Stimulated activated CD8-positive, alpha-beta memory T cell treated with anti-CD3 and anti-CD28 coated beads, Interleukin-15, amount 100 ng/mL, for 24 hours (primary cell): ENCODE measurements around the gene TMEM213.

Experiments used
- DNase-seq: peaks from one replicate; pipeline ENCODE4 v3.0.0-alpha.2; 2020; ENCODE audit warnings: low read depth

TMEM213 gene

DNA sequence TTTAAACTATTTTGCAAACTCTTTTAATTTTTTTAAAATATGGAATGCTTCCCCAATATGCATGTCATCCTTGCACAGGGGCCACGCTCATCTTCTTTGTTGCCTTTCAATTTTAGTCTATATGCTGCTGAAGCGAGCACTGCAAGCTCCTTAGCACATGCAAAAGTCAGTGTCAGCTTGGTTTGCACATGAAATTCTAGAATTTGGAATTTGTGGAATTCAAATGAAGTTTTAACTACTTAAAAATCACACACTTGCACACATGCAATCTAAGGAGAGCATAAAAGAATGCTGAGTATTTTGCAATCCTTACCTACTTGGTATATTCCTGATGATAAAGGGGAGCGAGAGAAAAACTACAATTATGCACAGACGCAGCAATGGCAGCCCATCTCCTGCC is 78.5 kb downstream of the TMEM213 start:
- no peak for DNase-seq

DNA sequence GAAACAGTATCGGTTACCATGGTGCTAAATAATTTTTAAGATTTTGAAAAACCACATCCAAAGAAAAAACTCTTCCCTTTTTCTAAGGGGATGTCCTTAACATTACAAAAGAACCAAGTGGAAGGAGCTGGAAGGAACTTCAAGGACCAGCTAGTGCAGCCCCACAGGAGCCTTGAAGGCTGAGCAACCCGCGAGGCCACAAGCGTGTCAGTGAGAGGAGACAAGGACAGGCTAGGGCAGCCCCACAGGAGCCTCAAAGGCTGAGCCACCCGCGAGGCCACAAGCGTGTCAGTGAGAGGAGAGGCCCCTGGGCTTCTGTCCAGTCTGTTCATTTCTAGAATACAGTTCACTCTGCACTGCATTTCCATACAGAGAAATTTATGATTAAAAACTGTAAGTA is 80.3 kb downstream of the TMEM213 start:
- no peak for DNase-seq

DNA sequence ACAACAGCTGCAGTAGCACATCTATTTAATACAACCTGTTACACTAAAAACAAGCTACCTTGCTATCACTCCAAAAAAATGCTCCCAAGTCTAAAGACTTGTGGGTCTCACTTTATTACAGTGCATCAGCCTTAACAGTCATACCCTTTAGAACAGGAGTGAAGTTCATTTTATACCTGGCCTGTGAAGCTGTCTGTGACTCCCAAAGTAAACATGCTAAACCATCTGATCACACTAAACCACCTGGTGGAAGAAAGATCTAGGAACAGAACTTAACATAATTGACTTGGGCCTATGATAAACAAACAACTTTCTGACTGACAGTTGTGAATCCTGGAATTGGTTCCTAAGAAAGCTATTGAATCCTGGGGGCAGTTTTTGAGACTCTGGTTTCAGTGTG is 81.1 kb downstream of the TMEM213 start:
- DNase-seq: no peak

DNA sequence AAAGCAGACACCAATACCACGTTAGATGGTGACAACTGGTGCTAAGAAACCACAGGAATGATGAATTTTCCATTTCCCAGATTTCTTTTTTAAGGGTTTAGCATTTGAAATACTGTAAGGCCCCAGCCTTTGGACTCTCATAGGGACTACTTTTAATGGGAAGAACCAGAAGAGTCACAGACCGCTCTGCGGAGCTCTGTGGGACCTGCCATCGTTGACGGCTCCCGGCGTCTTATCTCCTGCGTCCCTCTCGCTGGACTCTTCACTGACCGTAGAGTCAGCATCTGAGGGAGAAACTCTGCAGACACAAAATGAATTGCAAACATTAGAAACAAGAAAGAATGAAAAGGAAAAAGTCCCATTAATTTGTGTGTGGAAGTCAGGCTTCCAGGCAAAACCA is 81.6 kb downstream of the TMEM213 start:
- no peak for DNase-seq

DNA sequence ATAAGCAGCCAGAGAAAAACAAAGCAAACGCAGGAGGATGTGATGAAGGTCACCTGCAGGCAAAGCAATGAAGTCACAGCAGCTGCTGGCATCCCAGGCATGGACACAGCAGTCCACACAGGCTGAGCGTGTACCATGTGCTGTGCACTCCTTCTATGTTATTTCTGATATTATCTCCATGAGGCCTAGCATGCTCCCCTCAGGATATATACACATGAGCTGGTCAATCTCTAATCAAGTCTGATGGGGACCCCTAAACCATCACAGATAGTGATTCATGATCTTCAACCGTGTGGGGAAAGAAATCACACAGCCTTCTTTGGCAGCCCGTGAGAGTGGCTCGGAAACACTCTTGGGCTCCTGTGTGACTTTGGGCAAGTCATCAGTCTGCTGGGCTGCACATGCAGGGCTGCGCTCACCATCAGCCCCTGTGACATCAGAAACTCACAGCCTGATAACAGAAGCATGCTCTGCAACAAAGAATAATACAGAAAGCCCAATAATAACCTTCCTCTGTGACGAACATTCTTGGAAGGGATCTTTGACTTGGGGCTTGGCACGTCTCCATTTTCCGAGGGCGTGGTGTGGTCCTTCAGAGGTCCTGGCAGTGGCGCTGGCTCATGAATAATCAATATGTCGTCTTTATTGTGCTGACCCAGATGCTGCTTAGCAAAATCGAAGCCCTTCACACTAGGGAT is 83.2 kb downstream of the TMEM213 start:
- no peak for DNase-seq

DNA sequence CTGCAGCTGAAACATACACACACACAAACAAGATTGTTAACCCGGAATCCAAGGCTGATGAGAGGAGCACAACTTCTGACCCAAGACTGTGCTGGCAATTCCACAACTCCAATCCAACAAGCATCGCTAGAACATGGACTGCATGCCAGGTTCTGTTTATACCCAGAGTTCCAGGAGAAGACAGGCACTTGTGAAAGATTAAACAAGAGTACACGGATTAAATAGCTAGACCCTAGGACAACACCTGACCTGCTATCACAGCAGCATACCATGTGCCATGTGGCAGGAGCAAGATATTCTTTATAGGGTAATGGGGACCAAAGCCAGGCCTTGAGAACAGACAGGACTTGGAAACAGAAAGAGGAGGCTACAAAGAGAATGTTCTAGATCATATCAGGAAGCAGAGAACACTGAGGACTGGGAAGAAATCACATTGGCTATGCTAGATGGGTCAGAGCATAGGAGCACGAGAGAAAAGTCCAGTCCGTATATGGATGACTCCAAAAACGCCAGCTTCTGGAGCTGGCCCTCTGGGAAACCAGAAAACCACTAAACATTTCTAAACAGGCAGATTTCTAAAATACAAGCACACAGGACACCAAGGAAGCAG is 83.9 kb downstream of the TMEM213 start:
- DNase-seq: no peak

DNA sequence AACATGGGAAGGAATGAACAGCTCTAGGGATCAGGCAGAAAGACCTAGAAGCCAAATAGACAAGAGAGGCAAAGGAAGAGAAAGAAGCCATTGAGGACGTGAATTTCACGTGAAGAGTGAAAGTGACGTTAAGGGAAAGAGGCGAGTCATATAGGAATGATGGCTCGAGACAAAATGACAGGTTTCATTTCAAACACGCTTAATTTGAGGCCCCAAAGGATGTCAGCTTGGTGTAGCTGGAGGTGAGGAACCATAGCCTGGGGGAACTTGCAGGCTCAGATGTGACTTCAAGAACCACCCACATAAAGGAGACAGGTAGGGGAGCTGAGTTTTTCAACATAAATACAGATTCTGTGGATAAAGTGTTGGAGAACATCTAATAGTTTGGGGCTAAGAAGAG is 84.5 kb downstream of the TMEM213 start:
- DNase-seq: no peak

DNA sequence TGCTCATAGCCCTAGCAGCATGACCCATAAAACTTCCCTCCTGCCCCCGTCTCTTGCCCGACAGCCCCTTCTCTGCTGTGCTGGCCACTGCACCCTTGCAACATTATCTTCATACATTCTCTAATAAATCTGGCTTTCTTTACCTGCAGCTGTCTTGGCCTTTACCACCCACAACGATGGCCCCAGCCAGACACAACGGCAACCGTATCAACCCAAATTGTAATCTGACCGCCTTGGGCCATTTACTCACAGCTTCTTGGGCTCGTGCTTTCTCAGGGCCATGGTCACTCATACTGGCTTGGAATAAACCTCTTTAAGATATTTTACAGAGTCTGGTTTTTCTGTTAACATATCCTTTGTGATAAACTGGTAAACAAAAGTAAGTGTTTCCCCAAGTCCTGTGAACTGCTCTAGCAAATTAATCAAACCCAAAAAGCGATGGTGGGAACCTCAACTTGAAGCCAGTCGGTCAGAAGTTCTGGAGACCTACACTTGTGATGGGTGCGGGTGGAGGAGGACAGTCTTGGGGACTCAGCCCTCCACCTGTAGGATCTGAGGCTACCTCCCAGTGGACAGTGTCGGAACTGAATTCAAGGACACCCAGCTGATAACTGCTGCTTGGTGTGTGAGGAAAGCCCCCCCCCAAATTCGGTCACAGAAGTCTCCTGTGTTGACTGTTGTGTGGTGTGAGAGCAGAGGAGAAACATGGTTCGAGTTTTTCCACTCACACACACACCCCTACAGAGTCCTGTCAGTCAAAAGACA is 87.8 kb downstream of the TMEM213 start:
- DNase-seq: no peak

DNA sequence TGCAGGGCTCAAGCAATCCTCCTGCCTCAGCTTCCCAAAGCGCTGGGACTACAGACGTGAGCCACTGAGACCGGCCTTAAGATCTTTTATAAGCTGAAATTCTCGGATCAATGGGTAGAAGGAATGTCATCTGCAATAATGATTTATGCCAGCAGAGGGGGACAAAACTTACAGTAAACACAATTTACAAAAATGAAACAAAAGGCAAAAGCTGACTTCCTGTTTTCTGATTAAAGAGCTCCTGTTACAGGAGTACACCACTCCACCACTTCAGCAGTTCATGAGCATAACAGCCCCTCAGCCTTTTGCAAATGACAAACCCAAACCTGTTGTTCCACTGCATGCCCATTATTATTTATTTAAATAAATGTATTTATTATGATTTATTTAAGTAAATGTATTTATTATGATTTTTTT is 88.7 kb downstream of the TMEM213 start:
- DNase-seq: no peak

DNA sequence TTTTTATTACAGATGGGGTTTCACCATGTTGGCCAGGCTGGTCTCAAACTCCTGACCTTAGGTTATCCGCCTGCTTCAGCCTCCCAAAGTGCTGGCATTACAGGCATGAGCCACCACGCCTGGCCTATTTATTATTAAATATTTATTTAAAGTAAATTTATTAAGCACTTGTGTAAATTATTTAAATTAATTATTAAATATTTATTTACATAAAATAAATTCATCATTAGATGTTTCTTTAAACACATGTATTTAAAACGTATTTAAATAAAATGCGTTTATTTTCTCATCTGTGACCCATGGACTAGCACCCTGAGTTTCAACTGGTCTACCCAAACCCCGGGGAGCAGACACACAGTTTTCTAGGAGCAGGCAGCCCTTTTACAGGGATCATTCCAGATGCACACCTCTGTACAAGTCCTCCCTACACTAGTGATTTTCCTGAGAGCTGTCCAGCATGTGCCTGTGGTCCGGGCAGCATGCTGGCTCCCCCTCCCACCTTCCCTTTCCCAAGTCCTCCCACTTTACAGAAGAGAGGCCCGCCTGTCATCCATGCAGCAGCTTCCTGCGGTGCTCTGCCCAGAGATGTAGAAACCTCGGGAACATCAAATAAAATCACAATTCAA is 89.4 kb downstream of the TMEM213 start:
- no peak for DNase-seq
